Measurements from ENCODE around the gene RAB11FIP3. TPM values are rescaled to one million over a fixed set of nuclear protein-coding genes. Genes with fewer than 3 reads are reported as not detected.
"Not testable (repeated sequence)": the region's sequence is repeated elsewhere in the genome, so short reads cannot be mapped to it uniquely, and the experiment has no call there.

Gene RAB11FIP3
- total RNA-seq, 2 donors from 2014 or later, result 62.7 to 68.9 TPM

GRCh38 chr16:468068-468821, 42.8 kb downstream of the RAB11FIP3 start:
- H3K4me3 ChIP-seq (ENCODE audit: low read length), result no peak overlapping the region
- peak; percentile 37 for TF ChIP-seq CTCF (conservative IDR thresholded peaks at IDR 0.05)
- no peak overlapping the region for H3K27ac ChIP-seq (ENCODE audit: low read depth, low read length)
- H3K27me3 ChIP-seq (ENCODE audit: control insufficient read depth, insufficient read depth, low read length, poor library complexity, severe bottlenecking), result no peaks in the 10 kb centered on the region
- DNase-seq, result peak; percentile 67
- no peaks in the 10 kb centered on the region for H3K4me1 ChIP-seq (ENCODE audit: control insufficient read depth, insufficient read depth, low read length)
- WGBS, 2 experiments (ENCODE audit: insufficient coverage in 1 of 2, insufficient read length in 1 of 2), result 85 to 90% methylated on average over 12 to 19 of the region's 19 CpGs
- Mint-ChIP-seq H3K9me3 (no peaks in the 10 kb centered on the region), H3K27ac (no peak overlapping the region), H3K36me3 (ENCODE audit: low read depth) (peaks cover 17% of the 10 kb centered on the region), H3K4me1 (peaks cover 10% of the 10 kb centered on the region), H3K27me3 (ENCODE audit: insufficient read depth) (no peaks in the 10 kb centered on the region), H3K4me3 (no peak overlapping the region)
- no peaks in the 10 kb centered on the region for H3K9me3 ChIP-seq (ENCODE audit: control insufficient read depth, low read length)
- H3K36me3 ChIP-seq (ENCODE audit: control insufficient read depth, insufficient read depth, low read length), result peaks cover 5% of the 10 kb centered on the region
- H3K9ac ChIP-seq (ENCODE audit: extremely low read depth, low read length, poor library complexity, severe bottlenecking), result no peak overlapping the region

GRCh38 chr16:469459-469858, 44.0 kb downstream of the RAB11FIP3 start:
- not testable (repeated sequence) for H3K27ac Mint-ChIP-seq; H3K27me3 ChIP-seq (ENCODE audit: control insufficient read depth, insufficient read depth, low read length, poor library complexity, severe bottlenecking); H3K27ac ChIP-seq (ENCODE audit: low read depth, low read length); H3K27me3 Mint-ChIP-seq (ENCODE audit: insufficient read depth); H3K9me3 ChIP-seq (ENCODE audit: control insufficient read depth, low read length); H3K36me3 ChIP-seq (ENCODE audit: control insufficient read depth, insufficient read depth, low read length); H3K4me3 ChIP-seq (ENCODE audit: low read length); H3K4me3 Mint-ChIP-seq; H3K9ac ChIP-seq (ENCODE audit: extremely low read depth, low read length, poor library complexity, severe bottlenecking); H3K4me1 ChIP-seq (ENCODE audit: control insufficient read depth, insufficient read depth, low read length); H3K9me3 Mint-ChIP-seq; DNase-seq
- WGBS, 2 experiments (ENCODE audit: insufficient coverage in 1 of 2, insufficient read length in 1 of 2), result 92 to 96% methylated on average over 7 of the region's 7 CpGs
- Mint-ChIP-seq H3K4me1 (peaks cover 22% of the 10 kb centered on the region), H3K36me3 (ENCODE audit: low read depth) (peaks cover 23% of the 10 kb centered on the region)

GRCh38 chr16:470418-470817, 45.0 kb downstream of the RAB11FIP3 start:
- Histone ChIP-seq H3K9me3 (ENCODE audit: control insufficient read depth, low read length) (no peaks in the 10 kb centered on the region), H3K36me3 (ENCODE audit: control insufficient read depth, insufficient read depth, low read length) (no peaks in the 10 kb centered on the region), H3K27me3 (ENCODE audit: control insufficient read depth, insufficient read depth, low read length, poor library complexity, severe bottlenecking) (no peaks in the 10 kb centered on the region), H3K9ac (ENCODE audit: extremely low read depth, low read length, poor library complexity, severe bottlenecking) (no peak overlapping the region), H3K4me3 (ENCODE audit: low read length) (no peak overlapping the region), H3K27ac (ENCODE audit: low read depth, low read length) (no peak overlapping the region), H3K4me1 (ENCODE audit: control insufficient read depth, insufficient read depth, low read length) (peaks cover 10% of the 10 kb centered on the region)
- Mint-ChIP-seq H3K36me3 (ENCODE audit: low read depth) (peaks cover 20% of the 10 kb centered on the region), H3K27me3 (ENCODE audit: insufficient read depth) (no peaks in the 10 kb centered on the region), H3K9me3 (no peaks in the 10 kb centered on the region), H3K27ac (no peak overlapping the region), H3K4me3 (no peak overlapping the region), H3K4me1 (peaks cover 32% of the 10 kb centered on the region)
- no peak for DNase-seq
- TF ChIP-seq CTCF (conservative IDR thresholded peaks at IDR 0.05), result no peak
- whole genome bisulfite sequencing, 2 experiments (ENCODE audit: insufficient coverage in 1 of 2, insufficient read length in 1 of 2), result 84% methylated on average over 4 of the region's 4 CpGs; no CpG with 5 or more reads in 1 of the 2 experiments
